GM12875 (cell line): ENCODE results near the gene BAIAP2.

Source experiments
- H3K4me3 ChIP-seq: one replicate; pipeline ENCODE4 v1.5.1; 2011; ENCODE audit warnings: low read depth, low read length, control low read depth
- TF ChIP-seq, protein P1 (sequence below): IDR thresholded peaks from 2 replicates; pipeline ENCODE4 v1.5.1; 2011; ENCODE audit warnings: low read depth, mild to moderate bottlenecking, control low read depth, inconsistent platforms, low read length, moderate library complexity, borderline replicate concordance; ENCODE audit not compliant: insufficient read depth

Gene BAIAP2

DNA sequence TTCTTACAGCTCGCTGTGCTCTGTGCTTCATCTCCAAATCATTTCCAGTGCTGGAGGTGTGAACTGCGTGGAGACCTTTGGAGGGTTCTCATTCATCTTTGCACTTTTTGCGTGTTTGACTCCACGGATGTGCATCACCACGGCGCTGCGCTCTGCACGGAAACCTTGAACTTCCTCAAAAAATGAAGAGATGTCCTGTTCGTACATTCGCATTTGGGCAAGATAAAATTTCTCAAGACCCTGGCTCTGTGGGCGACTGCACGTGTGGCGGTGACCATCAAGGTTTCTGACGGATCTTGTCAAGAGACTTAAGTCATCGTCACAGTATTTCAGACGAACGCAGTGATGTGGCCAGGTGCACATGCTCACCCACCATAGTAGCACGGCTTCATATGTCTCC is 120.0 kb downstream of the BAIAP2 start:
- no peak overlapping the region for H3K4me3 ChIP-seq
- TF ChIP-seq, protein P1, sequence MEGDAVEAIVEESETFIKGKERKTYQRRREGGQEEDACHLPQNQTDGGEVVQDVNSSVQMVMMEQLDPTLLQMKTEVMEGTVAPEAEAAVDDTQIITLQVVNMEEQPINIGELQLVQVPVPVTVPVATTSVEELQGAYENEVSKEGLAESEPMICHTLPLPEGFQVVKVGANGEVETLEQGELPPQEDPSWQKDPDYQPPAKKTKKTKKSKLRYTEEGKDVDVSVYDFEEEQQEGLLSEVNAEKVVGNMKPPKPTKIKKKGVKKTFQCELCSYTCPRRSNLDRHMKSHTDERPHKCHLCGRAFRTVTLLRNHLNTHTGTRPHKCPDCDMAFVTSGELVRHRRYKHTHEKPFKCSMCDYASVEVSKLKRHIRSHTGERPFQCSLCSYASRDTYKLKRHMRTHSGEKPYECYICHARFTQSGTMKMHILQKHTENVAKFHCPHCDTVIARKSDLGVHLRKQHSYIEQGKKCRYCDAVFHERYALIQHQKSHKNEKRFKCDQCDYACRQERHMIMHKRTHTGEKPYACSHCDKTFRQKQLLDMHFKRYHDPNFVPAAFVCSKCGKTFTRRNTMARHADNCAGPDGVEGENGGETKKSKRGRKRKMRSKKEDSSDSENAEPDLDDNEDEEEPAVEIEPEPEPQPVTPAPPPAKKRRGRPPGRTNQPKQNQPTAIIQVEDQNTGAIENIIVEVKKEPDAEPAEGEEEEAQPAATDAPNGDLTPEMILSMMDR: no peak

DNA sequence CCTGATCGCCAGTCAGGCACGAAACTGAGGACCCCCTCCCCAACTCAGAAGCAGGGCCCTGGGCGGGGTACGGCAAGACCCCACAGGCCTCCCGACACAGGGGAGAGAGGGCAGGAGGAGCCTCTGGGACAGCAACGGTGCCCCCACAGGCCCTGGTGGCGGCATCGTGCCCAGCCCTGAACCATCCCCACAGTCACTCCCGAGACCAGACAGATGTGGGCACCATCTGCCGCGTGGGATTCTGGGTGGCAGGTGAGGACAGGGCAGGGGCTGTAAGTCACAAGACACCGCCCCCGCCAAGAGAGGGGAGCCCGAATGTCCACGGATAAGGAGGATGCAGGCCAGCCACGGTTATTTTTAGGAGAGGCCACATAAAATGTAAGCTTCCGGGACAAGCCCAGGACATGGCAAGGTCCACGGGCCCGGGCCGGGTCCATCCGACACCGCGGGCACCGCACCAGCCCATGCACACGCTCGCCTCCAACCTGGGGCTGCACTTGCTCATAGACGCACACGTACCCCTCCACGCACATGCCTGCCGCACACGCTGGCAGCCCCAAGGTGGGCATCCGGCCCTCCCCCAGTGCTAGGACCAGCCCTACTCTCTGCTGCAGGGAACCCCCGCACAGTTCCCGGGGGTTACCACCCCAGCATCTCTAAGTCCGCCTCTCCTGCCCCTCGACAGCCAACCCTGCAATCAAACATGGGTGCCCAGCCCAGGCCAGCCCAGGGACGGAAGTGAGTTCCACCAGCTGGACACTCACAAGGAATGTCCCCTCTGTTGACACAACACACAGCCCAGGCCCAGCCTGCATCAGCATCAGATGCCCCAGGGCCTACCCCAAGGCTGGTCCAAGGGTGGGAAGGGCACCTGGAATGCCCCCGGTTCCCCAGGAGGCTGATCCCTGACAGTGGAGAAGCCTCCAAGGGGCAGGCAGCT is 122.2 kb downstream of the BAIAP2 start:
- no peak overlapping the region for H3K4me3 ChIP-seq
- TF ChIP-seq, protein P1: no peak

DNA sequence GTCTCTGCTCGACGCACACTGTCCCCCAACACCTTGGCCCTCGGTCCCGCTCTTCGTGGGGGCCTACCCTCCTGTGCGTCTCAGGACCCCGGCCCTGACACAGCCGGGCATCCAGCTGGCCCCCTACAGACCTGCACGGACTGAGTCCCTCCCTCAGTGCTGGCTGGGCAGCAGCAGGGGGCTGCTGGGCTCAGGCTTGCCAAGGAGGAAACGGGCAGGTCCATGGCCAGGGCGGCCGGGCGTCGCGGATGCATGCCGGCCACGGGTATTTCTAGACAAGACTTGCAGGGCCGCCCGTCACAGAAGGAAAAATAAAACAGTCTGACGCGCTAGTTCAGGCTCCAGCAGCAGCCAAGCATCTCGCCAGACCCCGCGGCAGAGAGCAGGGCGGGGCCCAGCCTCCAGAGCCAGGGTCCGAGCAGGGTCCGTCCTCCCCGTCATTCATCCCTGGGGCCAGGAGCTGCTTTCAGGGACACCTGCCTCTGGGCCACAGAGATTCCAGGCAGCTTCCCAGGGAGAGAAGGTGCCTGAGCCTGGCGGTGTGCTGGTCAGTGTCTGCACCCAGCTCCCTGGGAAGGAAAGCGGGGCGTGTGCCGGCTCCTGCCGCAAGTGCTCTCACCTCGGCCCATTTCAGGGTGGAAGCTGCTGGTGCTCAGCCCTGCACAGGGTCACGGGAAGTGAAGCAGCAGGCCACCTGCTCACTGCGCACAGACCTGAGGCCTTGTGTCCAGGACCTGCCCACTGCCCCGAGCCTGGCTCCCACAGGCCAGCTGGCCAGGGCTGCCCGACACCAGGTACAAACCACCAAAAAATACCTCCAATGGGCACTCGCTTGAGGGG is 123.1 kb downstream of the BAIAP2 start:
- TF ChIP-seq, protein P1: no peak
- H3K4me3 ChIP-seq: no peak overlapping the region

DNA sequence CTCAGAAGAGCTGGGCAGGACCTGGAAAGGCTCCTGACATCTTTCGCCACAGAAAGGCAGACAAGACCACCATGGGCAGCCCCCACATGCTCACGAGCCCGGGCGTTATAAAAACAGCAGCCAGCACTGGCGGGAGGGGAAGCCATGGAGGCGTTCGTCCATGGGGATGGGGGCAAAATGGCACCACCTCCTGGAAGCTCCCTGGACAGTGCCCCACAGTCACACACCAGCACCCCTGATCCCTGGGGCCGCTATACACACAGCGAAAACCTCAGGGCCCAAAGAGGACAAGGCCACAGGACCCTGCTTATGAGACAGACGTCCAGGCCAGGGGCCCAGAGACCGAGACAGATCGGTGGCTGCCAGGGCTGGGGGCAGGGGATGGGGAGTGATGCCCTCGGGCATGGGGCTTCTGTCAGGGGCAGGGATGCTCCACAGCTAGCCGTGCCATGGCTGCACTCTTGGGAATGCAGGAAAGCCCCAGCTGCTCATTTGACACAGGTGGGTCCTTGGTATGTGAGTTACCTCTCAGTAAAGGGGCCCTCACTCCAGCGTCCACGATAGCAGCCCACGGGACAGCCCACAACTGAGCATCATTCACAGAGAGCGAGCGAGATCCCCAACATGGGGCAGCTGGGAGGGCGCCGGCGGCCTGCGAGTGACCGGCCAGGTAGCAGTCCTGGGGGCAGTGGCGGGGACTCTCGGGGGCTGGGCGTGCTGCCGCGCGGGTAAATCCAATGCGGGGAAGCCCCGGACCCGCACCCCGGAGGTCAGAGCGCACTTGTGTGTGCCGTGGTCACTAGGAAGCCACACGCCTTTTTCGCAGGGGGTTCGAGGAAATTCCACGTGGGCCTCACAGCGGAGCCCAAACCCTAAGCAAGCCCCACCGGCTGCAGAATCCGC is 124.0 kb downstream of the BAIAP2 start:
- H3K4me3 ChIP-seq: no peak overlapping the region
- TF ChIP-seq, protein P1: no peak

DNA sequence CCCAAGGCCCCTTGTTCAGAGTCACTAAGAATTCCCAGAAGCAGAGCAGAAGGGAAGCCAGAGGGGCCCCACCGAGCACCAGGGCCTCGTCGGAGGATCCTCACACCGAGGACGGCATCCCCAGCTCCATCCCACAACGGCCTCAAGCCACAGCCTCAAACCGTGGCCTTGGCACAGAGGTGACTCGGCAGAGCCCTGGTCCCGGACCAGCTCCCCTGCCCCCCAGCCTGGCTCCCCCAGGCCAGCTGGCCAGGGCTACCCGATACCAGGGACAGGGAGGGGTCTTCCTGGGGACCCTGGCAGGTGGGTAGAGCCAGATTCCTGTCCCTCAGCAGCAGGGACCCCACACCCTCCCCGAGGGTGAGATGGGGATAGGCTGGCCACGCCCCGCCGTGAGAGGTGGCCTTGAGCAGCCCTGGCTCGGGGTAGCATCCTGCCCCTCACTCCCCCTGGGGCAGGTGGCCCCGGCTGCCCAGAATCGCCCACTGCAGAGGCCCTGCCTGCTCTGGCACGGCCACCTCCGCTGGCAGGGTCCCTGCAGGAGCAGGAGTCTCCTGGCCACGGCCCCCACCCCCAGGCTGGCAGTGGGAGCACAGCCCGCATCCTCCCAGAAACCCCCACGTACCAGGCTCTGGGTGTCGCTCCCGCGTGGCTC is 124.8 kb downstream of the BAIAP2 start:
- no peak overlapping the region for H3K4me3 ChIP-seq
- TF ChIP-seq, protein P1: no peak

DNA sequence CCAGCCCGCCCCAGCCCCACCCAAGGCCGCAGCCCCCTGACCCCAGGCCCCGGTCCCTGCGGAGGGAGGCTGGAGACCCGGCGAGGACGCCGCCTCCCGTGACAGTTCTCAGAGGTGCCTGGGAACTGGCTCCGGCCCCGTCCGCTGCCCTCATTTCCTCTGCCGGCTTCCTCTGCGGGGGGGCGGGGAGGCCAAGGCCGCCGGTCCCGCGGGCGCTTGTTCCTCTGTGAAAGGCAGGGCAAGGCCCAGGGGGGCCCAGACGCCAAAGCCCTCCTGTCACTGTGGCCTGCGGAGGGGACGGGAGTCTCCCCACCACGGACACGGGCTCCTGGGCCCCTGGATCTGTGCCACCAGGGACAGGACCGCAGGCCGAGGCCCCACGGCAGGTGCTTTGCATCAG is 125.4 kb downstream of the BAIAP2 start:
- no peak overlapping the region for H3K4me3 ChIP-seq
- TF ChIP-seq, protein P1: no peak
